ENCODE results near the gene HSD17B13.

Gene HSD17B13

GRCh38 chr4:87360338-87360935 lies 37.8 kb upstream of the HSD17B13 start:
- ATAC-seq = no peak
- TF ChIP-seq CREB5 (CRISPR knock-in tag; IDR thresholded peaks at IDR 0.05; ENCODE audit: low read depth) (no peak), BACH2 (CRISPR knock-in tag; IDR thresholded peaks at IDR 0.05; ENCODE audit: borderline replicate concordance) (no peak), PATZ1 (CRISPR knock-in tag; IDR thresholded peaks at IDR 0.05; ENCODE audit: borderline replicate concordance) (no peak), PPARA (CRISPR knock-in tag; IDR thresholded peaks at IDR 0.05; ENCODE audit: borderline replicate concordance) (no peak), CSRNP3 (CRISPR knock-in tag; IDR thresholded peaks at IDR 0.05) (no peak), POU6F1 (CRISPR knock-in tag; IDR thresholded peaks at IDR 0.05; ENCODE audit: borderline replicate concordance, low read depth) (no peak), ZC3H10 (CRISPR knock-in tag; IDR thresholded peaks at IDR 0.05) (no peak), TCF4 (CRISPR knock-in tag; IDR thresholded peaks at IDR 0.05; ENCODE audit: borderline replicate concordance) (no peak), ZFP30 (CRISPR knock-in tag; IDR thresholded peaks at IDR 0.05) (no peak), ZNF70 (CRISPR knock-in tag; IDR thresholded peaks at IDR 0.05) (no peak), RARB (CRISPR knock-in tag; IDR thresholded peaks at IDR 0.05) (no peak), ZNF565 (CRISPR knock-in tag; conservative IDR thresholded peaks at IDR 0.05; ENCODE audit: low read depth) (no peak)

GRCh38 chr4:87359258-87359657 lies 36.6 kb upstream of the HSD17B13 start:
- TF ChIP-seq ZNF565 (CRISPR knock-in tag; conservative IDR thresholded peaks at IDR 0.05; ENCODE audit: low read depth) (no peak), CSDC2 (CRISPR knock-in tag; IDR thresholded peaks at IDR 0.05) (no peak), PATZ1 (CRISPR knock-in tag; IDR thresholded peaks at IDR 0.05; ENCODE audit: borderline replicate concordance) (no peak), OSR1 (CRISPR knock-in tag; IDR thresholded peaks at IDR 0.05) (no peak), ZC3H10 (CRISPR knock-in tag; IDR thresholded peaks at IDR 0.05) (no peak), ZFP3 (CRISPR knock-in tag; IDR thresholded peaks at IDR 0.05) (no peak), PPARA (CRISPR knock-in tag; IDR thresholded peaks at IDR 0.05; ENCODE audit: borderline replicate concordance) (no peak), CSRNP3 (CRISPR knock-in tag; IDR thresholded peaks at IDR 0.05) (no peak), ARNTL (CRISPR knock-in tag; IDR thresholded peaks at IDR 0.05; ENCODE audit: borderline replicate concordance, low read depth) (no peak), TOX (CRISPR knock-in tag; IDR thresholded peaks at IDR 0.05; ENCODE audit: borderline replicate concordance) (no peak), BACH2 (CRISPR knock-in tag; IDR thresholded peaks at IDR 0.05; ENCODE audit: borderline replicate concordance) (no peak), RARB (CRISPR knock-in tag; IDR thresholded peaks at IDR 0.05) (no peak), CREB5 (CRISPR knock-in tag; IDR thresholded peaks at IDR 0.05; ENCODE audit: low read depth) (no peak), ESRRG (CRISPR knock-in tag; IDR thresholded peaks at IDR 0.05) (no peak), ZNF70 (CRISPR knock-in tag; IDR thresholded peaks at IDR 0.05) (no peak), SNAI2 (CRISPR knock-in tag; IDR thresholded peaks at IDR 0.05) (no peak), TCF4 (CRISPR knock-in tag; IDR thresholded peaks at IDR 0.05; ENCODE audit: borderline replicate concordance) (no peak), ISL1 (CRISPR knock-in tag; IDR thresholded peaks at IDR 0.05) (no peak)
- no peak for ATAC-seq
